GM23248 (cell line): ENCODE results near the gene NCSTN.

Source experiments
- EZH2 ChIP-seq: fragments of 200-600 bp; sonication (generic); IDR thresholded peaks from 2 replicates; pipeline ENCODE4 v1.6.1; 2018; ENCODE audit warnings: antibody characterized with exemption, mild to moderate bottlenecking; ENCODE audit not compliant: insufficient read depth, poor library complexity, severe bottlenecking
- EZH2phosphoT487 ChIP-seq: fragments of 200-600 bp; sonication (generic); IDR thresholded peaks from 2 replicates; pipeline ENCODE4 v1.6.1; 2018; ENCODE audit warnings: antibody characterized with exemption, moderate library complexity, mild to moderate bottlenecking, low read depth; ENCODE audit not compliant: insufficient read depth

DNA sequence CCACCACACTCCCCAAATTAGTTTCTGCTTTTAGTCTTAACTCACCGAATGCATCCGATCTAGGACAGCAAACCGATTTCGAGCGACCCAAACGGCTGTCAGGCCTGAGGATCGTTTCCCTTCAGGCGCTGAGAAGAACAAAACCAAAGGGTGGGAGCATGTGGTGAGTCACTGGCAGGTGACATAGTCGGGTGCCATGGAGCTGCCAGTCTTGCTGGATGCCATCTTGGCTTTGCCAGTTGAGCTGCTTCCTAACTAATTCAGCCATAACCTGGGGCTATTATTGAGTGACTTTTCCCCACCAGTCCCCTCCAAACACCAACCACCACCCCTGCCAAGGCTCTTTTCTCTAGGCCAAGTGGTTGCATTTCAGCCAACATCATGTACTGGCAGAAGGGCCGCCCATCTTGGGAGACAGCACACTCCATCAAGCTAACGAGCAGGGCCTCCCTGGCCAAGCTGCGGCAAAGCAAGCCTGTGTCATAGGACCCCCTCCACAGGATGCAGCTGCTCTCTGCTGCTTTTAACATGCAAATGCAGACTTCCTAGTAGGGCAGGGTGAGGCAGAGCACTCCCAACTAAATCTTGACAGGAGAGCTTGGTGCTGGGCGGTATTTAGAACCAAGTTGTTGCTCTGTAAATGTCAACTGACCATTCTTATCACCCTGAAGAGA lies 35.9 kb upstream of the NCSTN start:
- no peak for TF ChIP-seq EZH2
- no peak for TF ChIP-seq EZH2phosphoT487
